ENCODE results near the gene LRMDA.

DNA sequence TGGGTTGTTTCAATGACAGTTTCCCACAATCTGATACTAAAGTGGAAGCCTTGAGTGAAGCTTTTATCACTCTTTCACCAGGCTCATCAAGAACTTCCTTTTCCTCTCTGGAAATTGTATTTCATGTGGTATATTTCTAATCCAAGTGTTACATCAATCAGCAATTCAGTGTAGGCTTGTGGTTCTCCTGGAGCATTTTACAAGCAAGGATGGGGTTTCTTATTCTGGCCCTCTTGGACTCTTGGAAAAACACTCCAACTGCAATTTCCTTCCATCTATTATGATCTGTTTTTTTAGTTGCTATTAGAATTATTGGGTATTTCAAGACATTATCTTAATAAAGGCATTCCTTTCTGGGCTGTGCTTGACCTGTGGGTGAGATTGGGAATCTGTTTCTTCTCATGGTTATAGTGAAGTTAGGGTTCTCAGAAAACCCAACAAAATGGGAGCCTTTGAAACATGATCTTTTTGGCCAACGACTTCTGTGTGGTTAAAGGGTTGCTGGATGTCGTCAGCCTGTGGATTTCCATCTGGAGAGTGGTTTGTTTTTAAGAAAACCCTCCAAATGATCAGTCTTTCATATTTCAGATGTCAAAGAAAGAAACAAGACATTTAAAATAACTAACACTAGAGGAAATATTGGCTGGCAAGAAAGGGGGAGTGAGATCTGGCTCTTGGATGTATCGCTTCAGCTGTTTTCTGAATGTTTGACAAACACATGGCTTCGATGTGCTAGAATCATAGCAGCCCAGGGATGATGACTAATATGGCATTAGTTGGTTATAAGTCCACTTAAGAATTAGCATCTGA lies 540.2 kb downstream of the LRMDA start:
- TF ChIP-seq, protein P1, sequence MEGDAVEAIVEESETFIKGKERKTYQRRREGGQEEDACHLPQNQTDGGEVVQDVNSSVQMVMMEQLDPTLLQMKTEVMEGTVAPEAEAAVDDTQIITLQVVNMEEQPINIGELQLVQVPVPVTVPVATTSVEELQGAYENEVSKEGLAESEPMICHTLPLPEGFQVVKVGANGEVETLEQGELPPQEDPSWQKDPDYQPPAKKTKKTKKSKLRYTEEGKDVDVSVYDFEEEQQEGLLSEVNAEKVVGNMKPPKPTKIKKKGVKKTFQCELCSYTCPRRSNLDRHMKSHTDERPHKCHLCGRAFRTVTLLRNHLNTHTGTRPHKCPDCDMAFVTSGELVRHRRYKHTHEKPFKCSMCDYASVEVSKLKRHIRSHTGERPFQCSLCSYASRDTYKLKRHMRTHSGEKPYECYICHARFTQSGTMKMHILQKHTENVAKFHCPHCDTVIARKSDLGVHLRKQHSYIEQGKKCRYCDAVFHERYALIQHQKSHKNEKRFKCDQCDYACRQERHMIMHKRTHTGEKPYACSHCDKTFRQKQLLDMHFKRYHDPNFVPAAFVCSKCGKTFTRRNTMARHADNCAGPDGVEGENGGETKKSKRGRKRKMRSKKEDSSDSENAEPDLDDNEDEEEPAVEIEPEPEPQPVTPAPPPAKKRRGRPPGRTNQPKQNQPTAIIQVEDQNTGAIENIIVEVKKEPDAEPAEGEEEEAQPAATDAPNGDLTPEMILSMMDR (IDR thresholded peaks at IDR 0.05): no peak
- TF ChIP-seq POLR2A (IDR thresholded peaks at IDR 0.05): no peak
- no peak for TF ChIP-seq POLR2AphosphoS5 (IDR thresholded peaks at IDR 0.05)
